DND-41 (cell line): ENCODE data around the gene KCNA10.
A peak's percentile ranks its signal among the peaks of the same experiment; 100 is the strongest.

Source experiments
- ATAC-seq: fragments of 200-7000 bp; cut with Tn5 transposase; 3 replicates; pipeline ENCODE4 v1.9.1; 2021; ENCODE audit warnings: low read depth; ENCODE audit not compliant: insufficient read depth
- DNase-seq: peaks from one replicate; pipeline ENCODE4 v3.0.0-alpha.2; 2020
- H2AFZ ChIP-seq: 2 replicates; pipeline ENCODE4 v1.6.0; 2012; ENCODE audit warnings: low read depth, low read length
- H3K27ac ChIP-seq: 2 replicates; pipeline ENCODE4 v1.5.1; 2012; ENCODE audit warnings: low read length, inconsistent platforms
- H3K27me3 ChIP-seq: fragments of 200-600 bp; sonication (generic); 2 replicates; pipeline ENCODE4 v1.6.0; 2012; ENCODE audit warnings: low read length, mild to moderate bottlenecking, inconsistent platforms; ENCODE audit not compliant: insufficient read depth, poor library complexity
- H3K36me3 ChIP-seq: 2 replicates; pipeline ENCODE4 v1.5.1; 2012; ENCODE audit warnings: low read length, inconsistent platforms; ENCODE audit not compliant: insufficient read depth
- H3K4me1 ChIP-seq: 2 replicates; pipeline ENCODE4 v1.5.1; 2012; ENCODE audit warnings: mild to moderate bottlenecking, low read length; ENCODE audit not compliant: insufficient read depth
- H3K4me2 ChIP-seq: 2 replicates; pipeline ENCODE4 v1.6.0; 2012; ENCODE audit warnings: mild to moderate bottlenecking, moderate library complexity, low read length, inconsistent platforms; ENCODE audit not compliant: insufficient read depth
- H3K4me3 ChIP-seq, 2 experiments: fragments of 200-600 bp in 1 of 2; shearing (Covaris generic) in 1 of 2; 2 replicates each; pipeline ENCODE4 v1.5.1; 2012 to 2016; ENCODE audit warnings: inconsistent platforms in 2 of 2, low read length in 2 of 2, mild to moderate bottlenecking in 2 of 2, low read depth in 1 of 2, moderate library complexity in 1 of 2
- H3K79me2 ChIP-seq: 2 replicates; pipeline ENCODE4 v1.6.0; 2012; ENCODE audit warnings: low read length, inconsistent platforms; ENCODE audit not compliant: insufficient read depth
- H3K9ac ChIP-seq: 2 replicates; pipeline ENCODE4 v1.6.0; 2012; ENCODE audit warnings: low read depth, mild to moderate bottlenecking, inconsistent platforms, low read length, moderate library complexity
- H3K9me3 ChIP-seq: 2 replicates; pipeline ENCODE4 v1.5.1; 2012; ENCODE audit warnings: low read length, moderate library complexity, mild to moderate bottlenecking, inconsistent platforms; ENCODE audit not compliant: insufficient read depth, severe bottlenecking
- H4K20me1 ChIP-seq: 2 replicates; pipeline ENCODE4 v1.6.0; 2012; ENCODE audit warnings: low read length; ENCODE audit not compliant: insufficient read depth
- CTCF ChIP-seq: IDR thresholded peaks from 2 replicates; pipeline ENCODE4 v1.5.1; 2012; ENCODE audit warnings: borderline replicate concordance, low read length, moderate library complexity, mild to moderate bottlenecking; ENCODE audit not compliant: poor library complexity, severe bottlenecking; ENCODE audit errors: extremely low read depth
- EZH2 ChIP-seq: IDR thresholded peaks from 3 replicates; pipeline ENCODE4 v1.6.1; 2012; ENCODE audit warnings: borderline replicate concordance, low read depth, mild to moderate bottlenecking, moderate library complexity, low read length, inconsistent platforms; ENCODE audit not compliant: severe bottlenecking

KCNA10 gene

GRCh38 chr1:110547017-110547416 lies 28.0 kb upstream of the KCNA10 start:
- Histone ChIP-seq H3K27ac (no peak overlapping the region), H3K79me2 (no peaks in the 10 kb centered on the region), H3K36me3 (no peaks in the 10 kb centered on the region), H3K4me3 (no peak overlapping the region), H3K9me3 (no peaks in the 10 kb centered on the region), H3K9ac (no peak overlapping the region), H3K4me2 (no peak overlapping the region), H3K27me3 (peaks cover 2% of the 10 kb centered on the region), H3K4me1 (no peaks in the 10 kb centered on the region), H2AFZ (no peak overlapping the region), H4K20me1 (no peaks in the 10 kb centered on the region; the same call in 1 of the 2 replicates)
- no peak for TF ChIP-seq EZH2
- TF ChIP-seq CTCF = no peak
- ATAC-seq (no peak), DNase-seq (no peak)

- H3K79me2 ChIP-seq = no peaks in the 10 kb centered on the region
- H3K27me3 ChIP-seq = peaks cover 2% of the 10 kb centered on the region
- no peak overlapping the region for H2AFZ ChIP-seq
- no peak overlapping the region for H3K4me2 ChIP-seq
- H3K36me3 ChIP-seq = no peaks in the 10 kb centered on the region
- ATAC-seq (no peak), DNase-seq (no peak)
- no peaks in the 10 kb centered on the region; the same call in 1 of the 2 replicates for H4K20me1 ChIP-seq
- H3K9ac ChIP-seq = no peak overlapping the region
- TF ChIP-seq EZH2 (no peak), CTCF (no peak)
- no peak overlapping the region for H3K4me3 ChIP-seq
- no peak overlapping the region for H3K27ac ChIP-seq
- no peaks in the 10 kb centered on the region for H3K4me1 ChIP-seq
- H3K9me3 ChIP-seq = no peaks in the 10 kb centered on the region
Measured at GRCh38 chr1:110545492-110545891, 26.5 kb upstream of the KCNA10 start.

- Histone ChIP-seq H3K27me3 (peaks cover 2% of the 10 kb centered on the region), H4K20me1 (no peaks in the 10 kb centered on the region; the same call in 1 of the 2 replicates), H3K27ac (no peak overlapping the region), H3K36me3 (no peaks in the 10 kb centered on the region), H3K9ac (no peak overlapping the region), H3K79me2 (no peaks in the 10 kb centered on the region), H3K4me2 (no peak overlapping the region), H3K4me1 (no peaks in the 10 kb centered on the region), H3K4me3 (no peak overlapping the region), H3K9me3 (no peaks in the 10 kb centered on the region), H2AFZ (no peak overlapping the region)
- DNase-seq (no peak), ATAC-seq (no peak)
- TF ChIP-seq EZH2 (no peak), CTCF (no peak)
Measured at GRCh38 chr1:110544753-110545152, 25.8 kb upstream of the KCNA10 start.

GRCh38 chr1:110542725-110543124 lies 23.8 kb upstream of the KCNA10 start:
- no peak overlapping the region for H2AFZ ChIP-seq
- H3K79me2 ChIP-seq = no peaks in the 10 kb centered on the region
- H3K9ac ChIP-seq = no peak overlapping the region
- H3K27me3 ChIP-seq = peaks cover 2% of the 10 kb centered on the region
- TF ChIP-seq EZH2 (no peak), CTCF (no peak)
- no peak overlapping the region for H3K4me3 ChIP-seq
- H4K20me1 ChIP-seq = no peaks in the 10 kb centered on the region
- H3K36me3 ChIP-seq = no peaks in the 10 kb centered on the region
- H3K27ac ChIP-seq = no peak overlapping the region
- H3K4me2 ChIP-seq = no peak overlapping the region
- no peaks in the 10 kb centered on the region for H3K4me1 ChIP-seq
- ATAC-seq (no peak), DNase-seq (peak; percentile 34)
- no peaks in the 10 kb centered on the region for H3K9me3 ChIP-seq
